ENCODE data around the gene PFKFB2.

DNA sequence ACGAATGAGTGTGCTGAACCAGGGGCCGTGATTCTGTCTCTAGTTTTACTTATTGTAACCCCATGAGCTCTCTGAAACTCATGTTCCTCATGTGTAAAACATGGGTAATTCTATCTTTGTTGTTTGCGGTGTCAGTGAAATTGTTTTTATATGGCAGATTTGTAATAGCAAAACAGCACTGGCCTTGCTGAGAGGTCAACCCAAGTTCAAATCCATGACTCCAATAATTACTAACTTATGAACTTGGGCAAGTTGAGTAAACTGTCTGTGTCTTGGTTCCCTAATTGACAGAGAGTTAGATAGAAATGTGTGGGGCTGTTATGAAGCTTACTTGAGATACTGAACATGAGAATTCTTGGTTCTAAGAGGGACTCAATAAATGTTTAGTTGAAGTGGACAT is 38.3 kb upstream of the PFKFB2 start:
- TF ChIP-seq ZNF274 (IDR thresholded peaks at IDR 0.05; ENCODE audit: low read length) (no peak), ZNF274 (tag by site-specific recombination; IDR thresholded peaks at IDR 0.05; ENCODE audit: borderline replicate concordance) (no peak), ZEB2 (tag by site-specific recombination; IDR thresholded peaks at IDR 0.05) (no peak)
- TF ChIP-seq, protein P1, sequence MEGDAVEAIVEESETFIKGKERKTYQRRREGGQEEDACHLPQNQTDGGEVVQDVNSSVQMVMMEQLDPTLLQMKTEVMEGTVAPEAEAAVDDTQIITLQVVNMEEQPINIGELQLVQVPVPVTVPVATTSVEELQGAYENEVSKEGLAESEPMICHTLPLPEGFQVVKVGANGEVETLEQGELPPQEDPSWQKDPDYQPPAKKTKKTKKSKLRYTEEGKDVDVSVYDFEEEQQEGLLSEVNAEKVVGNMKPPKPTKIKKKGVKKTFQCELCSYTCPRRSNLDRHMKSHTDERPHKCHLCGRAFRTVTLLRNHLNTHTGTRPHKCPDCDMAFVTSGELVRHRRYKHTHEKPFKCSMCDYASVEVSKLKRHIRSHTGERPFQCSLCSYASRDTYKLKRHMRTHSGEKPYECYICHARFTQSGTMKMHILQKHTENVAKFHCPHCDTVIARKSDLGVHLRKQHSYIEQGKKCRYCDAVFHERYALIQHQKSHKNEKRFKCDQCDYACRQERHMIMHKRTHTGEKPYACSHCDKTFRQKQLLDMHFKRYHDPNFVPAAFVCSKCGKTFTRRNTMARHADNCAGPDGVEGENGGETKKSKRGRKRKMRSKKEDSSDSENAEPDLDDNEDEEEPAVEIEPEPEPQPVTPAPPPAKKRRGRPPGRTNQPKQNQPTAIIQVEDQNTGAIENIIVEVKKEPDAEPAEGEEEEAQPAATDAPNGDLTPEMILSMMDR (tag by site-specific recombination; IDR thresholded peaks at IDR 0.05) = no peak
- TF ChIP-seq, protein P2, sequence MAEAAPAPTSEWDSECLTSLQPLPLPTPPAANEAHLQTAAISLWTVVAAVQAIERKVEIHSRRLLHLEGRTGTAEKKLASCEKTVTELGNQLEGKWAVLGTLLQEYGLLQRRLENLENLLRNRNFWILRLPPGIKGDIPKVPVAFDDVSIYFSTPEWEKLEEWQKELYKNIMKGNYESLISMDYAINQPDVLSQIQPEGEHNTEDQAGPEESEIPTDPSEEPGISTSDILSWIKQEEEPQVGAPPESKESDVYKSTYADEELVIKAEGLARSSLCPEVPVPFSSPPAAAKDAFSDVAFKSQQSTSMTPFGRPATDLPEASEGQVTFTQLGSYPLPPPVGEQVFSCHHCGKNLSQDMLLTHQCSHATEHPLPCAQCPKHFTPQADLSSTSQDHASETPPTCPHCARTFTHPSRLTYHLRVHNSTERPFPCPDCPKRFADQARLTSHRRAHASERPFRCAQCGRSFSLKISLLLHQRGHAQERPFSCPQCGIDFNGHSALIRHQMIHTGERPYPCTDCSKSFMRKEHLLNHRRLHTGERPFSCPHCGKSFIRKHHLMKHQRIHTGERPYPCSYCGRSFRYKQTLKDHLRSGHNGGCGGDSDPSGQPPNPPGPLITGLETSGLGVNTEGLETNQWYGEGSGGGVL (tag by site-specific recombination; IDR thresholded peaks at IDR 0.05) = no peak

Data from HEK293 (cell line).